ENCODE results near the gene NR2C1.

The NR2C1 gene

GRCh38 chr12:95085612-95086011 lies 12.2 kb upstream of the NR2C1 start:
- DNase-seq (ENCODE audit: low read depth in 2 of 2), result no peak

GRCh38 chr12:95083938-95084337 lies 10.5 kb upstream of the NR2C1 start:
- no peak for DNase-seq (ENCODE audit: low read depth in 2 of 2)

GRCh38 chr12:95083471-95083870 lies 10.1 kb upstream of the NR2C1 start:
- no peak for DNase-seq (ENCODE audit: low read depth in 2 of 2)

- no peak for DNase-seq (ENCODE audit: low read depth in 2 of 2)
These were observed 3.9 kb upstream of the NR2C1 start for GRCh38 chr12:95077341-95077740.

GRCh38 chr12:95074766-95075165 lies 1.3 kb upstream of the NR2C1 start:
- no peak for DNase-seq (ENCODE audit: low read depth in 2 of 2)

- no peak for DNase-seq (ENCODE audit: low read depth in 2 of 2)
These were observed 491 bp upstream of the NR2C1 start for GRCh38 chr12:95073698-95074520.

- DNase-seq (ENCODE audit: low read depth in 2 of 2), result no peak
These were observed 3.0 kb downstream of the NR2C1 start for GRCh38 chr12:95070378-95070777.

GRCh38 chr12:95066091-95066855 lies 7.1 kb downstream of the NR2C1 start:
- DNase-seq (ENCODE audit: low read depth in 2 of 2), result no peak

- DNase-seq (ENCODE audit: low read depth in 2 of 2), result no peak
These were observed 12.5 kb downstream of the NR2C1 start for GRCh38 chr12:95060951-95061350.

- DNase-seq (ENCODE audit: low read depth in 2 of 2), result no peak
These were observed 13.4 kb downstream of the NR2C1 start for GRCh38 chr12:95059984-95060383.

GRCh38 chr12:95057424-95057823 lies 16.0 kb downstream of the NR2C1 start:
- DNase-seq (ENCODE audit: low read depth in 2 of 2), result no peak

GRCh38 chr12:95055057-95055456 lies 18.4 kb downstream of the NR2C1 start:
- no peak for DNase-seq (ENCODE audit: low read depth in 2 of 2)

GRCh38 chr12:95054206-95054605 lies 19.2 kb downstream of the NR2C1 start:
- DNase-seq (ENCODE audit: low read depth in 2 of 2), result no peak

- DNase-seq (ENCODE audit: low read depth in 2 of 2), result no peak
These were observed 22.2 kb downstream of the NR2C1 start for GRCh38 chr12:95051241-95051640.

- no peak for DNase-seq (ENCODE audit: low read depth in 2 of 2)
These were observed 35.5 kb downstream of the NR2C1 start for GRCh38 chr12:95037906-95038305.

- DNase-seq (ENCODE audit: low read depth in 2 of 2), result no peak
These were observed 38.7 kb downstream of the NR2C1 start for GRCh38 chr12:95034750-95035149.

- no peak for DNase-seq (ENCODE audit: low read depth in 2 of 2)
These were observed 50.9 kb downstream of the NR2C1 start for GRCh38 chr12:95022477-95022876.

- no peak for DNase-seq (ENCODE audit: low read depth in 2 of 2)
These were observed 55.9 kb downstream of the NR2C1 start for GRCh38 chr12:95017482-95017881.

- DNase-seq (ENCODE audit: low read depth in 2 of 2), result no peak
These were observed 57.3 kb downstream of the NR2C1 start for GRCh38 chr12:95016120-95016519.

GRCh38 chr12:95014554-95014953 lies 58.9 kb downstream of the NR2C1 start:
- no peak for DNase-seq (ENCODE audit: low read depth in 2 of 2)

GRCh38 chr12:95006206-95006605 lies 67.2 kb downstream of the NR2C1 start:
- no peak for DNase-seq (ENCODE audit: low read depth in 2 of 2)

- DNase-seq (ENCODE audit: low read depth in 2 of 2), result no peak
These were observed 68.8 kb downstream of the NR2C1 start for GRCh38 chr12:95004610-95005009.

- no peak for DNase-seq (ENCODE audit: low read depth in 2 of 2)
These were observed 69.5 kb downstream of the NR2C1 start for GRCh38 chr12:95003921-95004272.
